A673 (cell line): ENCODE measurements around the gene KLHL41.

Source experiments
- EZH2 ChIP-seq: fragments of 200-600 bp; sonication (generic); IDR thresholded peaks from 2 replicates; pipeline ENCODE4 v1.6.1; 2017; ENCODE audit warnings: borderline replicate concordance, low read depth, mild to moderate bottlenecking, mixed read lengths, antibody characterized with exemption, low read length; ENCODE audit not compliant: poor library complexity, severe bottlenecking
- TF ChIP-seq, protein P1 (sequence below): fragments of 300-800, 200-600 bp; sonication (generic); conservative IDR thresholded peaks from 2 replicates; pipeline ENCODE4 v1.5.1; 2017; ENCODE audit warnings: low read depth, mild to moderate bottlenecking, antibody characterized with exemption, low read length, moderate library complexity, mixed read lengths

DNA sequence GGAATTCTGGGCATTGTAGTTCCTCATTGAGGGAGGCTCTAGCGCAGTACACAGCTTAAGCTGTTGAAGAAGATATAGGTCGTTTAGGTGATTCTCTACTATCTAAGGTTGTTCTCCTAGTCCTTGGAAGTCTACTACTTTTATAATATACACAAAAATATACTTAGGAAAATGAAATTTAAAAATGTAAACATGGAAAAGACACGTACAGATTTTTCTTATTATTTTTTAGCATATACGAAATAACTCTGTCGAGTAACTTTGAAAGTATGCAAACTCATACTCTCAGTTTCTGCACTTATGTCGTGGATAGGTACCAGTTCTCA, 64.4 kb downstream of the KLHL41 start:
- TF ChIP-seq, protein P1, sequence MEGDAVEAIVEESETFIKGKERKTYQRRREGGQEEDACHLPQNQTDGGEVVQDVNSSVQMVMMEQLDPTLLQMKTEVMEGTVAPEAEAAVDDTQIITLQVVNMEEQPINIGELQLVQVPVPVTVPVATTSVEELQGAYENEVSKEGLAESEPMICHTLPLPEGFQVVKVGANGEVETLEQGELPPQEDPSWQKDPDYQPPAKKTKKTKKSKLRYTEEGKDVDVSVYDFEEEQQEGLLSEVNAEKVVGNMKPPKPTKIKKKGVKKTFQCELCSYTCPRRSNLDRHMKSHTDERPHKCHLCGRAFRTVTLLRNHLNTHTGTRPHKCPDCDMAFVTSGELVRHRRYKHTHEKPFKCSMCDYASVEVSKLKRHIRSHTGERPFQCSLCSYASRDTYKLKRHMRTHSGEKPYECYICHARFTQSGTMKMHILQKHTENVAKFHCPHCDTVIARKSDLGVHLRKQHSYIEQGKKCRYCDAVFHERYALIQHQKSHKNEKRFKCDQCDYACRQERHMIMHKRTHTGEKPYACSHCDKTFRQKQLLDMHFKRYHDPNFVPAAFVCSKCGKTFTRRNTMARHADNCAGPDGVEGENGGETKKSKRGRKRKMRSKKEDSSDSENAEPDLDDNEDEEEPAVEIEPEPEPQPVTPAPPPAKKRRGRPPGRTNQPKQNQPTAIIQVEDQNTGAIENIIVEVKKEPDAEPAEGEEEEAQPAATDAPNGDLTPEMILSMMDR: no peak
- no peak for TF ChIP-seq EZH2
